HCEC 1CT (cell line): ENCODE data around the gene GBP5.
A peak's percentile ranks its signal among the peaks of the same experiment; 100 is the strongest.
"Not testable (repeated sequence)": the region's sequence is repeated elsewhere in the genome, so short reads cannot be mapped to it uniquely, and the experiment has no call there.

Source experiments
- DNase-seq: peaks from one replicate; pipeline ENCODE4 v3.0.0-alpha.2; 2017

The GBP5 gene

DNA sequence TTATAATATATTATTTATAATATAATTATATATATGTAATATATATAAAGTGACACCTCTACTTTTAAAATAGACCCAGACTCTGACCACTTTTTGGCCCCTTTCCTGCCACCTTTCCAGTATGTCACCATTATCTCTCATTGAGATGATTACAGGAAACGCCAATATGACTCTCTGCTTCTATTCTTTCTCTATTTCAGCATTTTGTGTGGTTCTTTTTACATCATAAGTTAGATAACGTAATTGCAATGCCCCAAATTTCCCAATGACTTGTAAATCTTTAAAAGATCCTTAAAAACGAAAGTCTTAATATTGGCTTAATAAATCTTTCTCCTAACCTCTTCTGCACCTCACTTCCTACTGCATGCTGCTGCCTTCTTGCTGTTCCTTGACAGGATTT is 8.1 kb upstream of the GBP5 start:
- DNase-seq, result no peak

DNA sequence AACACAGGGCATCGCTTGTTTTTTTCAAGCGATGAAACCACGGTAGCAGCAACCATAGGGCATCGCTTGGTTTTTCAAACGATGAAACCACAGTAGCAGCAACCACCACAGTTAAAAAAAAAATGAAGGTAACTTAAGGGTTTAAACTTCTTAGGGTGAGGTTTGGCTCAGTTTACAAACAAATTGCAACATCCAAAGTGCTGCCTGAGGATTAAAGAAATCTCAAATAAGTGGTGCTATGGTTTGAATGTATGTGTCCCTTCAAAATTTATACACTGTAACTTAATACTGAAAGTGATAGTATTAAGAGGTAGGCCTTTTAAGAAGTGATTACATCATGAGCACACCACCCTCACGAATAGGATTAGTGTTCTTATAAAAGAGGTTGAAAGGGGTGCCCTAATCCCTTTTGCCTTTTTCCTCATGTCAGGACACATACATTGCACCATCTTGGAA is 6.4 kb upstream of the GBP5 start:
- no peak for DNase-seq

DNA sequence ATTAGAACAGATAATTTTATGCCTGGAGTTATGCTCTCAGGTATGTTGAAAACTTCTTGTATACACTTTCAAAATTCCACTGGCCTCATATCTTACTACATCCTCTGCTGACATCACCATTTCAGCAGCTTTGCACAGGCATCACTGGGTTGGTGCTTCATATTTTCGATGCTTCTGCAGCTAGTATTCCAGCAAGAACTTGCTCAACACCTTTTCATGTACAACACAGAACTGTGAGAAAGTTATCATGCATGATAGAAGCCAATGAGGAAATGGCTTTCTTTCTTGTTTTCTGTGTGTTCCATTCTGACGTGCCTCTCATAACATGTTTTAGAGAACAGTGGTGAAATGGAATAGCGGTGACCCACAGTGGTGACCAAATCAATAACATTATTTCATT is 5.1 kb upstream of the GBP5 start:
- no peak for DNase-seq

DNA sequence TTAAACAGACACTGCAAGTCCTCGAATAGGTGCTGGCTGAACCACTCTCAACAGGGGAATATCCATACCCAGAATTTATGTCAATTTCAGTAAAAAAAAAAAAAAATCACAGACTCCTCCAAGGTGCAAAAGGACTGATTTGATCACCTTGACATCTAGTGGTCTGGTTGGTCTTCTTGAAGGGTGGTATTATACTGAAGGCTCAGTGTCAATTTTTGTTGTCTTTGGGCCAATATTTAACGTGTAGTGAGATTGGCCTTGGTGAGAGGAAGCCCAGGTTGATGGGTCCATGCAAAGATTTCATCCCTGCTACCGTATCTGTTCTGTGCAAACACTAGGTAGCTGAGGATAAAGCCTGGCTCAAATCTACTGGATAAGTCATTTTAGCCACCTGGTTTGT is 4.0 kb upstream of the GBP5 start:
- DNase-seq, result no peak

DNA sequence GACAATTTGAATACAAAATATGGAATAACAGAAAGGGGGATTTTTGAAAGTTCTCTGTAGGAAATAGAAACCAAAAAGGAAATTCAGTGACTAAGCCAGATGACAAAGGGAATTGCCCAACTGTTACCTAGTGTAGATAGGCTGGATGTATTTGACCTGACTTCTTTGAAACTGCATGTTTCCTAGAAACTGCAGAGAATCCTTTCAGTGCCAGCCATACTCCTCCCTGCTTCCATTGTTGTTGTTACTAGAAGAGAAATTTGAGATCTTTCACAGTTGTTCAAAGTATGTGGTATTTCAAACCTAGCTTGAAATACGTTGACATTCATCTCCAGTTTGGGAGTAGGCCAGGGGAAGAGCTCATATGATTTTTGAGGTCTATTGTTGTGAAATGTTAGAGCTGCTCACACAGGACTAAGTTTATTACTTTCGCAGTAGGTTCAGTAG is 1.8 kb upstream of the GBP5 start:
- DNase-seq, result no peak

DNA sequence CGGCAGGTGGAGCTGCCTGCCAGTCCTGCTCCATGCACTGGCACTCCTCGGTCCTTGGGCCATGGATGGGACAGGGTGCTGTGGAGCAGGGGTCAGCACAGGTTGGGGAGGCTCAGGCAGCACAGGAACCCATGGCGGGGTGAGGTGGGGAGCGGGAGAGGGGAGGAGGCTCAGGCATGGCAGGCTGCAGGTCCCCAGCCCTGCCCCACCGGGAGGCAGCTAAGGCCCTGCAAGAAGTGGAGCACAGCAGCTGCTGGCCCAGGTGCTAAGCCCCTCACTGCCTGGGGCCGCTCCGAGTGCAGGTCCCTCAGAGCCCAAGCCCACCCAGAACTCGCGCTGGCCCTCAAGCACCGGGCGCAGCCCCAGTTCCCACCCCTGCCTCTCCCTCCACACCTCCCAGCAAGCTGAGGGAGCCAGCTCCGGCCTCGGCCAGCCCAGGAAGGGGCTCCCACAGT is 691 bp upstream of the GBP5 start:
- DNase-seq, result no peak

DNA sequence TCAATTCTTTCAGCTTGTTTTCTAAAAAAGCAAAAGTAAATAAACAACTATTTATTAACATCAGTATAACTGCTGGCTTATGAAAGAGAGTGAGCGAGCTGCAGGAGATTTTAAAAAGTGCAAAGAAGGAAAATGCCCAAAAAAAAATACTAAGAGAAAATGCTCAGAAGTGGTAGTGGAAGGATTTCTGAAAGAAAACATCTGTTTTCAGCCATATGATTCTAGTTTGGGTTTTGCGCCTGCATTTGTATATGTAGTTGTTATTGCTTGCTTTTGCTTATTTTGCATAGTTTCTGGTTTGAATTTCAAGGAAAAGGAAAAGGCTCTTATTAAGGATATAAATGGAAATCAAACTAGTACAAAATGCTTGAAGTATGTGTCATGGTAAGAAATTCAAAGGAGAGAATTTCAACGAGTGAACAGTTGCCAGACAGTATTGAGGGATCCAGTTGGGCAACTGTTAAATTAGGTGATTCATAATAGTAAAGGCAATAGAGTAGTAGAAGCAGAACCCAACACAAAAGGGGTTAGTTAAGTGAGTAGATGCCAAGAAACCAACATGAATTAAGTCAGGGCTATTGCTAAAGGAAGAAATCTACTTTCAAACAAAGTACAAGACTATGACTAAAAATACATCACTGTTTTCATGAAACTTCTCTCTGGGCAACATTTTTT is 1.2 kb downstream of the GBP5 start:
- DNase-seq, result no peak

DNA sequence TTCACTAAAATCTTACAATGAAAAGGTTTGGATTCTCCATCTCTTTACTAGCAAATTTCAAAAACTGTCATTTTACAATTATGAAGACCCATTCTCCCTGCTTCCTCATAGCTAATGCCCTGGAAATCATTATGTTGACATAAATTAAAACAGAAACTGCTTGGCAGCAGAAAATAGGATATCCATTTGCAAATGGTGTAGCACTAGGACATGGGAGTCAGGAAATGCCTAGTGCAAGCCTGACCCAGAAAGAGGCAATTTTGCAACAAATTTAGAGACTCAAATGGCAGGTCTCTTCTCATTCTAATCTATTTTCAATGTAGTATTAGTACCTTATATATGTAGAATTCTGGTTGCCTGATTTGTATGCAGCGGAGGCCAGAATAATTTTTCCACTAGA is 2.2 kb downstream of the GBP5 start:
- DNase-seq, result no peak

DNA sequence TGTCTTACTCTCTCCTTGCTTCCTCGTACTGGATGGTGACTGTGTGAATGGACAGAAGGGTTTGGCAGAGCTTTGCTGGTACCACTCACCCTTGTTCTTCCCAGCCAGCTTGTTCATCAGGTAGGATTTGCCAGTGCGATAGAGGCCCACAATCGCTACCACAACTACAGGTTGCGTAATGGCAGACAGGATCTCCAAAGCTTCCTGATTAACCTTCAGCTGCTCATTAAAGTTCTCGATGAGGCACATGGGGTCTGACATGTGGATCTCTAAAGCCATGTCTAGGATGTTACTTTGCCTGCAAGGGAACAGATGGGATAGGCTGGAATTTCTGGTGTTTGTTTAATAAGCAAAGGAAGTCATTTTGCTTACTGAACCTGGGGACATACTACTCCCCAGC is 3.4 kb downstream of the GBP5 start:
- no peak for DNase-seq

DNA sequence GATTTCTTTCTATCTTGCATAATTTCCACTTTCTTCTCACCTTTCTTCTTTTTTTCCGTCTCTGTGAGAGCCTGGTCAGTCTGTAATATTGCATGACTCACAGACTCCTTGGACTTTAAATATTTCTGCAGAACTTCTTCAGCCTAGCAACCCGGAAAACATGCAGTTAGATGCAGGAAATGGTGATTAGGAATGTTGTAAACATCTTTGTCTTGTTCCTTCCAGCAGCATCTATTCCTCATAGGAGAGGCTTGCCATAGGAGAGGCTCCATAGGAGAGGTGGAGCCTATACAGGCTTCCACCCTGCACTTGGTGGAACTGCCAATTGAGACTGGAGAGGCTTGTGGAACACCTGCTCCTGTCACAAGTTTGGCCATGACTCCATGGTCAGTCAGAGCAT is 10.0 kb downstream of the GBP5 start:
- DNase-seq, result peak; percentile 11

DNA sequence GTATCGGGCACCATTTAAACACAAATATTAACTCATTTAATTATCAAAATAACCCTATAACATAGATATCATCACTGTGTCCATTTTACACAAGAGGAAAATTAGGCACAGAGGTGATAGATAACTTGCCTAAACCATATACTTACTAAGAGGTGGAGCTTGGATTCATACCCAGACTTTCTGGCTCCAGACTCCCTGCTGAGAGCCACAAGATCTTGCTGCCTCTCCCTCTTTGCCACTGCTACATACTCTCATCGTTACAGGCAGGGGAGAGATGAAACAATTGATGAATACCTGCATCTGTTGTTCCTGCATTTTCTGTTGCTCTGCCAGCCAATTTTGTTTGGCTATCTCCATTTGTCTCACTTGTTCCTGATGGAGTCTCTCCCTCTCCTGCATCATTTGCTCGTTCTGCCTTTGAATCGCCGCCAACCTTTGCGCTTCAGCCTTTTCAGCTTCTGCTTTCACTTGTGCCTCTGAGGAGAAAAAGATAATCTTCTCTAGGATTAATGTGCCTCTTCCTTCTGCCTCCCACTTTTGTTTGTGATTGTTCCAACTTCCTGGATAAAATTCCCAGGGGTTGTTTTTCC is 10.6 kb downstream of the GBP5 start:
- no peak for DNase-seq

DNA sequence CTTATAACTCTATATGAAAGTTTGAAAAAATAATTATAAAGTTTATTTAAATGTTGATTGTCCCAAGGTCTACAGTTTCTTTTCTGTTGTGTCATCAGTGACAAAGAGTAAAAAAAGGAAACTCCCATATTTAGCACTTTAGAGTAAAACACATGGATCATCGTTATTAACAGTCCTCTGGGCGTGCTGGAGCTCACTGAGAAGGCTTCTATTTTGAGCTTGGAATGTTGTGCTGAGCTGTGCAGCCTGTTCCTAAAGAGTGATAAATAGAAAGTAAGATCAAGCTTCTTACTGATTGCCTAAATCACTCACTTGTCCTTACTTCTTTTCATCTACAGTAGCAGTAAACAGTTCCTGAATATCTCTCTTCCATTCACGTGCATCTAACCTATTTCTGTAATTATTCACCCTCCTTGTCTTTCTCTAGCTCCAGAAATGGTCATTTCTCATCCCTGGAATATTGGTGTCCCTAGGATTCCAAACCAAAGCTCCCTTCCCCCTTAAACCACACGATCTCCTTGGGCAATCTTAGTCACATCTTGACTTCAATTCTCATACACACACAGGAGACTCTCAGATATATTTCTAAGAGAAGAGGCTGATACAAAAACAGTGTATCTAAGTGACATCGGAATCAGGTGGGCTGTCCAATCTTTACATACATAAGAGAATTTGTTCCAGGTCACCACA is 11.9 kb downstream of the GBP5 start:
- DNase-seq, result no peak

DNA sequence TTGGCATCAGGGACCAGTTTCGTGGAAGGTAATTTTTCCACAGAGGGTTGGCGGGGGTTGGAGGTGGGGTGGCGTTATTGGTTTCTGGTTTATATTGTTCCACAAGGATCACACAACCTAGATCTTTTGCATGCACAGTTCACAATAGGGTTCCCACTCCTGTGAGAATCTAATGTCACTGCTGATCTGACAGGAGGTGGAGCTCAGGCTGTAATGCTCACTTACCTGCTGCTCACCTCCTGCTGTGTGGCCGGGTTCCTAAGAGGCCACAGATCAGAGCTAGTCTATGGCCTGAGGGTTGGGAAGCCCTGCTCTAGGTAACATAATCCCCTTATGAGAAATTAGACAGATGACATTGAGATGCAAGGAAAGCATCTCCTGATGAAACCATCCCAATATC is 12.6 kb downstream of the GBP5 start:
- DNase-seq, result no peak

DNA sequence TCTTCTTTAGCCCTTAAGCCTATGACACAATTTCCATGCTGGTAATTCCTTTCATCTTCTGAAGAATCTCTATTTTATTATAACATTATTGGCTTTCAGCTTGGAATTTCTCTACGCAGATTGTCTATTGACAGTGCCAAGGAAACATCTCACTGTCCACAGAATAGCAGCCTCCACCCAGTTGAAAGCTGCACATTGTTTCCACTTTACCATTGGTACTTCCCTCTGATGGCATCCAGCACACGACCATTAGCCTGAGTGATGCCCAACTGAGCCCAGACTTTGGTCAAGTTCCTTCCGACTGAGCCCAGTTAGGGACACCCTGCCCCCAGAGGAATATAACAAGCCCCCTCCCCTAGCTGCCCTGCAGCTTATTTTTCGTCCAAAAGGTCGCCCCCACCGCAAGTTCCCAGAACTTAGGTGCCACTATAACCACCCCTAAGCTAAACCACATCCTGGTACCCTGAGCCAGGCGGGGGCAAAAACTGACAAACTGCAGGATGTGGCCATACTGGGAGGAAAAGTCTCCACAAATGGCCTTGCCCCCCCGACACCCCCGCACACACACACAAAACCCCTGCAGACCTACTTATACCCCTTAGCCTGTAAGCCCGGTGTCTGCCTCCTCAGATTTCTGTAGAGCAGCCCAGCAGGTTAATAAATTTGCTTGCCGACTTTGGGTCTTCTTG is 13.2 kb downstream of the GBP5 start:
- DNase-seq, result no peak

DNA sequence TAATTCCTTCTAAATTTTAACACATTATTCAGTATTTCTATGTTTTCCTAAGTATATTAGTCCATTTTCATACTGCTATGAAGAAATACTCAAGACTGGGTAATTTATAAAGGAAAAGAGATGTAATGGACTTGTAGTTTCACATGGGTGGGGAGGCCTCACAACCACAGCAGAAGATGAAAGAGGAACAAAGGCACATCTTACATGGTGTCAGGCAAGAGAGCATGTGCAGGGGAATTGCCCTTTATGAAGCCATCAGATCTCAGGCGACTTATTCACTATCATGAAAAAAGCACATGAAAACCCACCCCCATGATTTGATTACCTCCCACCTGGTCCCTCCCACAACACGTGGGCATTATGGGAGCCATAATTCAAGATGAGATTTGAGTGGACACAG is 15.6 kb downstream of the GBP5 start:
- DNase-seq, result no peak

DNA sequence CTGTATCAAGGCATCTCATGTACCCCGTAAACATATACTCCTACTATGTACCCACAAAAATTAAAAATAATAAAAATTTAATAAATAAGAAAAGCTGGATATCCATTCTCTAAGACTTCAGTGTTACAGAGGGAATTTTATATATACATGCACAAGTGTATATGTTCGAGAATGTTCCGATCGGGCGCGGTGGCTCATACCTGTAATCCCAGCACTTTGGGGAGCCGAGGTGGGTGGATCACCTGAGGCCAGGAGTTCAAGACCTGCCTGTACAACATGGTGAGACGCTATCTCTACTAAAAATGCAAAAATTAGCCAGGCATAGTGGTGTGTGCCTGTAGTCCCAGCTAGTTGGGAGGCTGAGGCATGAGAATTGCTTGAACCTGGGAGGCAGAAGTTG is 17.1 kb downstream of the GBP5 start:
- DNase-seq, result not testable (repeated sequence)

DNA sequence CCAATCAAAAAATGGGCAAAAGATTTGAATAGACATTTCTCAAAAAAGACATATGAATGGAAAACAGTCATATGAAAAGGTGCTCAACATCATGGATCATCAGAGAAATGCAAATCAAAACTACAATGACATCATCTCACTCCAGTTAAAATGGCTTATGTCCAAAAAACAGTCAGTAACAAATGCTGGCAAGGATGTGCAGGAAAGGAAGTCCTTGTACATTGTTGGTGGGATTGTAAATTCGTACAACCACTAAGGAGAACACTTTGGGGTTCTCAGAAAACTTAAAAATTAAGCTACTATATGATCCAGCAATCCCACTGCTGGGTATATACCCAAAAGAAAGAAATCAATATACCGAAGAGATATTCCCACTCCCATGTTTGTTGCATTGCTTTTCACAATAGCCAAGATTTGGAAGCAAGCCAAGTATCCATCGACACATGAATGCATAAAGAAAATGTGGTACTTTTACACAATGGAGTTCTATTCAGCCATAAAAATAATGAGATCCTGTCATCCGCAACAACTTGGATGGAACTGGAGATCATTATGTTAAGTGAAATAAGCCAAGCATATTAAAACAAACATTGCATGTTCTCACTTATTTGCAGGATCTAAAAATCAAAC is 17.9 kb downstream of the GBP5 start:
- no peak for DNase-seq

DNA sequence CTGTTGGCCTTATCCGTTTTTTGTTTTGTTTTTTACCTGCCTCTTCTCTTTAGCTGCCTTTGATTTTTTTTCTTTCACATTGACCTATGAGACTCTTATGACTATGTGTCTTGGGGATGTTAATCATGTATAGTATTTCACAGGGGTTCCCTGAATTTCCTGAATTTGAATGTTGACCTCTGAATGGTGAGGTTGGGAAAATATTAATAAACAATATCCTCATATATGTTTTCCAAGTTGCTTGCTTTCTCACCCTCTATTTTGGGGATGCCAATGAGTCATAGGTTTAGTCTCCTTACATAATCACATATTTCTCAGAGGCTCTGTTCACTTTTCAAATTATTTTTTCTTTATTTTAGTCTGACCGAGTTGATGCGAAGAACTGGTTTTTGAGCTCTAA is 29.6 kb downstream of the GBP5 start:
- DNase-seq, result no peak
